Loucy (cell line): ENCODE data around the gene DNM3.

Source experiments
- H2AFZ ChIP-seq: fragments of 200-600 bp; sonication (generic); 2 replicates; pipeline ENCODE4 v1.6.0; 2016; ENCODE audit warnings: antibody characterized with exemption, mild to moderate bottlenecking, low read length, moderate library complexity
- H3F3A ChIP-seq: fragments of 200-600 bp; 2 replicates; pipeline ENCODE4 v1.6.0; 2016; ENCODE audit warnings: antibody characterized with exemption, low read depth, mild to moderate bottlenecking
- H3K27me3 ChIP-seq: fragments of 200-600 bp; sonication (generic); 2 replicates; pipeline ENCODE4 v1.6.1; 2014; ENCODE audit warnings: low read length, mild to moderate bottlenecking; ENCODE audit not compliant: insufficient read depth, poor library complexity, severe bottlenecking
- H3K36me3 ChIP-seq: fragments of 200-600 bp; sonication (generic); 2 replicates; pipeline ENCODE4 v1.6.1; 2016; ENCODE audit warnings: low read length; ENCODE audit not compliant: insufficient read depth
- H3K4me1 ChIP-seq: fragments of 200-600 bp; sonication (generic); 2 replicates; pipeline ENCODE4 v1.5.1; 2014; ENCODE audit warnings: low read length, mild to moderate bottlenecking; ENCODE audit not compliant: insufficient read depth, poor library complexity, severe bottlenecking
- H3K4me2 ChIP-seq: fragments of 200-600 bp; sonication (generic); 2 replicates; pipeline ENCODE4 v1.6.0; 2014; ENCODE audit warnings: antibody characterized with exemption, low read length, low read depth, mild to moderate bottlenecking; ENCODE audit not compliant: poor library complexity, severe bottlenecking
- H3K4me3 ChIP-seq: fragments of 200-600 bp; sonication (generic); 2 replicates; pipeline ENCODE4 v1.5.1; 2014; ENCODE audit warnings: low read length, mild to moderate bottlenecking, mixed read lengths; ENCODE audit not compliant: poor library complexity, severe bottlenecking
- H3K79me2 ChIP-seq: fragments of 200-600 bp; sonication (generic); 2 replicates; pipeline ENCODE4 v1.6.1; 2014; ENCODE audit warnings: low read length; ENCODE audit not compliant: insufficient read depth
- H3K9ac ChIP-seq: fragments of 200-600 bp; sonication (generic); 2 replicates; pipeline ENCODE4 v1.6.0; 2014; ENCODE audit warnings: mild to moderate bottlenecking, low read depth, low read length, moderate library complexity; ENCODE audit not compliant: poor library complexity, severe bottlenecking
- H3K9me2 ChIP-seq: fragments of 200-600 bp; sonication (generic); replicated peaks from 2 replicates; pipeline ENCODE4 v1.6.1; 2016; ENCODE audit warnings: low read depth, low read length, mixed read lengths
- H3K9me3 ChIP-seq: fragments of 200-600 bp; sonication (generic); 2 replicates; pipeline ENCODE4 v1.6.1; 2014; ENCODE audit warnings: mild to moderate bottlenecking, antibody characterized with exemption, low read length, low read depth; ENCODE audit not compliant: insufficient read depth
- H4K20me1 ChIP-seq: fragments of 200-600 bp; sonication (generic); 2 replicates; pipeline ENCODE4 v1.6.0; 2014; ENCODE audit warnings: antibody characterized with exemption, low read length, mild to moderate bottlenecking; ENCODE audit not compliant: insufficient read depth, poor library complexity, severe bottlenecking
- EZH2phosphoT487 ChIP-seq: fragments of 200-600 bp; IDR thresholded peaks from 2 replicates; pipeline ENCODE4 v1.6.1; 2018; ENCODE audit warnings: antibody characterized with exemption, mild to moderate bottlenecking, moderate library complexity, borderline replicate concordance
- TF ChIP-seq, protein P1 (sequence below): fragments of 200-600 bp; sonication (generic); conservative IDR thresholded peaks from 2 replicates; pipeline ENCODE4 v1.5.1; 2014; ENCODE audit warnings: mild to moderate bottlenecking, antibody characterized with exemption, low read length

Gene DNM3

DNA sequence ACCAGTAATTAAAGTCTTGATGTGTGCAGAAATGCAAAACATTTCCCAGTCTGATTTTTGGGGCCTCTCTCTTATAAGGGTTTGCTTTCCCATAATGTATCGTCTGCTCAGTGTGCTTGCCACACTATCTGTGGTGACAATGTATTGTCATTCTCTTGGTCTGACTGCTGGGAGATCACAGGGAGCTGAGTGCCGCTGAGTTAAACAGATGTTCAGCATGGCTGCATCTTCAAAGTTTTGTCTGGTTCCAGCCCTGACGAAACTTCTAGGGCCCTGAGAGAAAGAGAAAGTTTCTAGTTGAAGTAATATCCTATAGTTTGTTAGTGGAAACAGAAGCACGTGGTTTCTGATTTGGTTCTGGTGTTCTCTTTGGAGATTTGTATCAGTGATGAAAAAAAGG lies 42.6 kb downstream of the DNM3 start:
- Histone ChIP-seq H2AFZ (no peak overlapping the region), H3K79me2 (no peaks in the 10 kb centered on the region), H3K4me3 (no peak overlapping the region), H3K9ac (no peak overlapping the region), H3K27me3 (no peaks in the 10 kb centered on the region), H3K4me2 (no peak overlapping the region), H3K36me3 (no peaks in the 10 kb centered on the region), H3K9me2 (no peaks in the 10 kb centered on the region), H4K20me1 (no peaks in the 10 kb centered on the region), H3K4me1 (no peaks in the 10 kb centered on the region), H3K9me3 (no peaks in the 10 kb centered on the region), H3F3A (no peaks in the 10 kb centered on the region)
- no peak for TF ChIP-seq EZH2phosphoT487
- TF ChIP-seq, protein P1, sequence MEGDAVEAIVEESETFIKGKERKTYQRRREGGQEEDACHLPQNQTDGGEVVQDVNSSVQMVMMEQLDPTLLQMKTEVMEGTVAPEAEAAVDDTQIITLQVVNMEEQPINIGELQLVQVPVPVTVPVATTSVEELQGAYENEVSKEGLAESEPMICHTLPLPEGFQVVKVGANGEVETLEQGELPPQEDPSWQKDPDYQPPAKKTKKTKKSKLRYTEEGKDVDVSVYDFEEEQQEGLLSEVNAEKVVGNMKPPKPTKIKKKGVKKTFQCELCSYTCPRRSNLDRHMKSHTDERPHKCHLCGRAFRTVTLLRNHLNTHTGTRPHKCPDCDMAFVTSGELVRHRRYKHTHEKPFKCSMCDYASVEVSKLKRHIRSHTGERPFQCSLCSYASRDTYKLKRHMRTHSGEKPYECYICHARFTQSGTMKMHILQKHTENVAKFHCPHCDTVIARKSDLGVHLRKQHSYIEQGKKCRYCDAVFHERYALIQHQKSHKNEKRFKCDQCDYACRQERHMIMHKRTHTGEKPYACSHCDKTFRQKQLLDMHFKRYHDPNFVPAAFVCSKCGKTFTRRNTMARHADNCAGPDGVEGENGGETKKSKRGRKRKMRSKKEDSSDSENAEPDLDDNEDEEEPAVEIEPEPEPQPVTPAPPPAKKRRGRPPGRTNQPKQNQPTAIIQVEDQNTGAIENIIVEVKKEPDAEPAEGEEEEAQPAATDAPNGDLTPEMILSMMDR, result no peak

DNA sequence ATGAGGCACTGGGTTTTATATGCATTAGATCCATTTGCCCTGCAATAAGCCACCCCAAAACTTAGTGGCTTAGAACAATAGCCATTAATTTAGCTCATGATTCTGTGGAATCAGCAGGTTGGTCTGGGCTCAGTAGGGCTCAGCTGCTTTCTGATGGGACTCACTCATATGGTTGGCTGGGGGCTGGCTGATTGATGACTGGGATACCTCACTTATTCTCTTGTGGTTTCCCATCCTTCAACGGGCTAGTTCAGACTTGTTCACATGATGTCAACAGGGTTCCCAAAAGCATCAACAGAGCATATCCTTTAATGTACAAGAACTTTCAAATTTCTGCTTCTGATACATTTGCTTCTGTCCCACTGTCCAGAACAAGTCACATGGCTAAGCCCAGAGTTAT lies 43.2 kb downstream of the DNM3 start:
- Histone ChIP-seq H3K36me3 (no peaks in the 10 kb centered on the region), H3K4me3 (no peak overlapping the region), H3K9me2 (no peaks in the 10 kb centered on the region), H3K4me2 (no peak overlapping the region), H3K9me3 (no peaks in the 10 kb centered on the region), H4K20me1 (no peaks in the 10 kb centered on the region), H2AFZ (no peak overlapping the region), H3K9ac (no peak overlapping the region), H3F3A (no peaks in the 10 kb centered on the region), H3K4me1 (no peaks in the 10 kb centered on the region), H3K79me2 (no peaks in the 10 kb centered on the region), H3K27me3 (no peaks in the 10 kb centered on the region)
- TF ChIP-seq, protein P1, result no peak
- no peak for TF ChIP-seq EZH2phosphoT487

DNA sequence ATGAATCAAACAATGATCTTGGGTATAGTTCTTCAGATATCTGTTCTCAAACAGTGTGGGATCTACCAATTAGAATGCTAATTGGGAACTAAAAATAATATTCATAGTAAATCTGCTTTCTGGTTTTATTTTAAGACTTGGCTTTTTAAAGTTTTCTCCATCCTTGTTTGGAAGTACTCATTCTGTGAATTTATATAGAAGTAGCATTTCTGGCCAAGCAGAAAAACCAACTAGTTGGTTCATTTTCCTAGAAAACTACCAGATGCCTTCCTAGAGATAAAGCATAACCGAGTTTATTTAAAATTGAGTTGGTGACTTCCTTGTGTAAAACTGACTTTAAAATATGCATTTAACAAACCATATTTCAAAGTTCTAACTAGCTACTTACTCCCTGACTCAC lies 48.8 kb downstream of the DNM3 start:
- H3K79me2 ChIP-seq, result no peaks in the 10 kb centered on the region
- TF ChIP-seq, protein P1, result no peak
- TF ChIP-seq EZH2phosphoT487, result no peak

More for the DNA sequence above, 48.8 kb downstream of the DNM3 start:
- H3K4me3 ChIP-seq, result no peak overlapping the region
- H2AFZ ChIP-seq, result no peak overlapping the region
- H3K4me1 ChIP-seq, result no peaks in the 10 kb centered on the region
- no peaks in the 10 kb centered on the region for H3F3A ChIP-seq
- H3K4me2 ChIP-seq, result no peak overlapping the region
- no peak overlapping the region for H3K9ac ChIP-seq
- H4K20me1 ChIP-seq, result no peaks in the 10 kb centered on the region
- no peaks in the 10 kb centered on the region for H3K36me3 ChIP-seq
- H3K9me2 ChIP-seq, result no peaks in the 10 kb centered on the region
- no peaks in the 10 kb centered on the region for H3K9me3 ChIP-seq
- no peaks in the 10 kb centered on the region for H3K27me3 ChIP-seq
